Adrenal gland (tissue), 19 donors: Measurements from ENCODE around the gene TRIM14. TPM values are rescaled to one million over a fixed set of nuclear protein-coding genes. Genes with fewer than 3 reads are reported as not detected.

Experiments
- DNase-seq, 7 donors: peaks; one replicate each; pipeline ENCODE4 v3.0.0-alpha.2; 2019 to 2020
- H3K27ac ChIP-seq, 5 donors: fragments of 200-600 bp; sonication (generic) in 4 of 5; 1 replicate in 3 of 5; 2 replicates in 2 of 5; pipeline versions ENCODE4 v1.5.1 to v1.8.0; 2016 to 2020; ENCODE audit warnings: mild to moderate bottlenecking in 1 of 5
- H3K27me3 ChIP-seq: fragments of 200-600 bp; 2 replicates; pipeline ENCODE4 v1.8.0; 2021
- H3K36me3 ChIP-seq, 2 donors: fragments of 200-600 bp; replicated peaks in 1 of 2; 1 replicate in 1 of 2; 2 replicates in 1 of 2; pipeline versions ENCODE4 v1.5.1 to v1.8.0; 2018 to 2022
- H3K4me1 ChIP-seq, 2 donors: fragments of 200-600 bp; replicated peaks in 1 of 2; 1 replicate in 1 of 2; 2 replicates in 1 of 2; pipeline versions ENCODE4 v1.5.1 to v1.8.0; 2018 to 2021
- H3K4me3 ChIP-seq, 4 donors: fragments of 200-600 bp; sonication (generic) in 3 of 4; one replicate each; pipeline ENCODE4 v1.5.1; 2016 to 2018
- H3K9me3 ChIP-seq, 3 donors: fragments of 200-600 bp; sonication (generic) in 1 of 3; replicated peaks in 1 of 3; 1 replicate in 2 of 3; 2 replicates in 1 of 3; pipeline versions ENCODE4 v1.5.1 to v1.8.0; 2016 to 2021
- POLR2A ChIP-seq, 2 donors: fragments of 450-650 bp; IDR thresholded peaks; one replicate each; pipeline ENCODE4 v1.6.1; 2017; ENCODE audit warnings: antibody characterized with exemption in 2 of 2, mild to moderate bottlenecking in 2 of 2, moderate library complexity in 1 of 2
- WGBS, 4 donors: extraction: QIAGEN DNeasy Blood & Tissue Kit in 2 of 4; methylation state at CpG; one replicate each; pipeline versions ENCODE4 v1.1.5 to v1.1.7; 2013 to 2017; 5-methylcytosine and 5-hydroxymethylcytosine counted together
- intact Hi-C, 2 donors: fragments of 100-400 bp; cut with DNase I; formaldehyde crosslinking; loops; one replicate each; pipeline versions ENCODE4 v1.14.1 to v1.15.0; 2022 to 2023
- long read RNA-seq, 10 donors: library from polyadenylated mRNA in 3 of 10; unstranded in 2 of 10; stranded (forward) in 1 of 10; transcript quantifications; one replicate each; pipeline ENCODE4 v2.0.0 and lab custom pipeline, GENCODE V29; 2021 to 2026
- polyA plus RNA-seq, 3 donors: library from polyadenylated mRNA; stranded (reverse); fragments of 200-250 nt in 2 of 3; fragments of 350-450 nt in 1 of 3; fragmentation: Illumina TruSeq in 1 of 3; extraction: RNeasy Lipid Tissue Mini Kit (QIAGEN cat#74804) in 1 of 3; gene quantifications; one replicate each; pipeline ENCODE4 v1.2.3, GENCODE V29; 2013 to 2014
- total RNA-seq, 9 donors: library from RNA; depleted of rRNA in 4 of 9; stranded (reverse); fragments of >200 nt in 4 of 9; fragments of 120-200 nt in 1 of 9; fragmentation: NEBNext Ultra II Directional in 1 of 9; extraction: Animal tissue kit (Norgen Biotek cat#: 25700) in 1 of 9; gene quantifications; one replicate each; pipeline versions ENCODE4 v1.1.0 to v1.2.4, GENCODE V29; 2013 to 2023
- TF ChIP-seq, protein P1 (sequence below), 6 experiments: fragments of 450-650 bp in 4 of 6; fragments of 200-600 bp in 2 of 6; sonication (generic) in 1 of 6; IDR thresholded peaks; 1 replicate in 5 of 6; 2 replicates in 1 of 6; pipeline versions ENCODE4 v1.5.1 to v1.8.0; 2016 to 2021; ENCODE audit warnings: antibody characterized with exemption in 6 of 6, mild to moderate bottlenecking in 2 of 6, moderate library complexity in 1 of 6
- donor health status: healthy with polysubstance abuse.
- donor health status: Bipolar disorder and iron deficiency.
- donor health status: DM: yes; HTN: yes; CAD: no.
- donor health status: DM: no; HTN: no; CAD: no.
- donor health status: DM: no; HTN: no; CAD: no.
- donor health status: DM: yes; HTN: yes; CAD: no.

The TRIM14 gene, protein sequence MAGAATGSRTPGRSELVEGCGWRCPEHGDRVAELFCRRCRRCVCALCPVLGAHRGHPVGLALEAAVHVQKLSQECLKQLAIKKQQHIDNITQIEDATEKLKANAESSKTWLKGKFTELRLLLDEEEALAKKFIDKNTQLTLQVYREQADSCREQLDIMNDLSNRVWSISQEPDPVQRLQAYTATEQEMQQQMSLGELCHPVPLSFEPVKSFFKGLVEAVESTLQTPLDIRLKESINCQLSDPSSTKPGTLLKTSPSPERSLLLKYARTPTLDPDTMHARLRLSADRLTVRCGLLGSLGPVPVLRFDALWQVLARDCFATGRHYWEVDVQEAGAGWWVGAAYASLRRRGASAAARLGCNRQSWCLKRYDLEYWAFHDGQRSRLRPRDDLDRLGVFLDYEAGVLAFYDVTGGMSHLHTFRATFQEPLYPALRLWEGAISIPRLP
- 10 to 100 TPM in 7 of 9 donors, 1 to 10 TPM in 1, under 1 TPM in 1; 0.72 to 24.8 (median 14.5) TPM for total RNA-seq
- 1 to 10 TPM; 2.6 to 7.1 (median 6.2) TPM for polyA plus RNA-seq
- long read RNA-seq, donor 1, full-length matches to known transcripts, result 1 of 1 reads
- long read RNA-seq, donor 1, partial matches to known transcripts, result 0 of 1 reads
- long read RNA-seq, donor 1, other reads (novel, unspliced or antisense), result 0 of 1 reads
- long read RNA-seq, donor 2, result 0 reads
- long read RNA-seq, donor 3, result 0 reads
- long read RNA-seq, donor 4, full-length matches to known transcripts, result 7 of 8 reads
- long read RNA-seq, donor 4, partial matches to known transcripts, result 0 of 8 reads
- long read RNA-seq, donor 4, other reads (novel, unspliced or antisense), result 1 of 8 reads
- long read RNA-seq, donor 5, full-length matches to known transcripts, result 3 of 7 reads
- long read RNA-seq, donor 5, partial matches to known transcripts, result 0 of 7 reads
- long read RNA-seq, donor 5, other reads (novel, unspliced or antisense), result 4 of 7 reads
- long read RNA-seq, donor 6, full-length matches to known transcripts, result 9 of 14 reads
- long read RNA-seq, donor 6, partial matches to known transcripts, result 1 of 14 reads
- long read RNA-seq, donor 6, other reads (novel, unspliced or antisense), result 4 of 14 reads
- long read RNA-seq, donor 7, result 0 reads
- long read RNA-seq, donor 8, result 0 reads
- long read RNA-seq, donor 9, result 0 reads
- long read RNA-seq, donor 10, full-length matches to known transcripts, result 1 of 1 reads
- long read RNA-seq, donor 10, partial matches to known transcripts, result 0 of 1 reads
- long read RNA-seq, donor 10, other reads (novel, unspliced or antisense), result 0 of 1 reads

DNA sequence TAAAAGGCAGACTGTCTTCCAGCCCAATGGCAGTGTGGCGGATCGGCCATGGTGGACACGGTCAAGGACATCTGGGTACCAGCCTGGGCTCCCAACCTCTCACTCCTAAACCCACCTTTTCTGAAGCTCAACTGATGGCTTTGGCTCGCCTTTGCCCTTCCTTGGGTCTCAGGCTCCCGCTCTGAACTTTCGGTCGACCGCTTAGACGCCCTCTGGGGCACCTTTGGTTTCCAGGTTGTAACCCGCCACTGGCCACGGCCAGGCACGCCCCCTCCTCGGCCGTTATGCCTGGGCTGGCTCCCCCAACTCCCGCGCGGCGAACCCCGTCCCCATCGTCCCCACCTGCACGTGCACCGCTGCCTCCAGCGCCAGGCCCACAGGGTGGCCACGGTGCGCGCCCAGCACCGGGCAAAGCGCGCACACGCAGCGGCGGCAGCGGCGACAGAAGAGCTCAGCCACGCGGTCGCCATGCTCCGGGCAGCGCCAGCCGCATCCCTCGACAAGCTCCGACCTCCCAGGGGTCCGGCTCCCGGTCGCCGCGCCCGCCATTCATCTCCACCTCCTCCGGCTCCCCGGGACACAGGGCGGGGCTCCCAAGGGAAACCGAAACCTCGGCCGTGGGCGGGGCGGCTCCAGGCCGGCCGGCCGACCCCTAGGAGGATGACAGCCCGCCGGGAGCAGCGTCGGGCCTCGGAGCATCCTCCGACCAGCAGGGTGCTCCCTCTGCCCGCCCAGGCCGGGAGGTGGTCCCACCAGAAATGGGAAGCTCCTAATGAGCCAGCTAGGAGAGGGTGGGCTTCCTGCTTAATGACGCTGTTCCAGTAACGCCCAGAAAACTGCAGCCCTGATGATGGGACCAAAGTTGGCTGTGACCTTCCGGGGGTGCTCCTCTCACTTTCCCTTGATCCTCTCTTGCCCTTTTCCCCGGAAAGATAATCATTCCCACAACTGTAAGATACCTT lies at the start of gene TRIM14:
TSS of gene TRIM14 (minus strand) at position 583 of the 962 bp plus-strand sequence. CDS start at position 549, 34 bp downstream.
- Histone ChIP-seq H3K4me1 (peaks cover 0 to 6% of the 10 kb centered on the region in 2 donors), H3K27me3 (no peaks in the 10 kb centered on the region), H3K36me3 (no peaks in the 10 kb centered on the region), H3K27ac (peak within 1 kb of the TSS in 4 of 5 donors; percentile 39 to 79 (median 58)), H3K4me3 (peak within 1 kb of the TSS in 3 of 4 donors; percentile 38 to 80 (median 63)), H3K9me3 (no peaks in the 10 kb centered on the region)
- intact Hi-C loops, result no loop called here
- TF ChIP-seq POLR2A (IDR thresholded peaks at IDR 0.05), result no peak
- TF ChIP-seq, protein P1, sequence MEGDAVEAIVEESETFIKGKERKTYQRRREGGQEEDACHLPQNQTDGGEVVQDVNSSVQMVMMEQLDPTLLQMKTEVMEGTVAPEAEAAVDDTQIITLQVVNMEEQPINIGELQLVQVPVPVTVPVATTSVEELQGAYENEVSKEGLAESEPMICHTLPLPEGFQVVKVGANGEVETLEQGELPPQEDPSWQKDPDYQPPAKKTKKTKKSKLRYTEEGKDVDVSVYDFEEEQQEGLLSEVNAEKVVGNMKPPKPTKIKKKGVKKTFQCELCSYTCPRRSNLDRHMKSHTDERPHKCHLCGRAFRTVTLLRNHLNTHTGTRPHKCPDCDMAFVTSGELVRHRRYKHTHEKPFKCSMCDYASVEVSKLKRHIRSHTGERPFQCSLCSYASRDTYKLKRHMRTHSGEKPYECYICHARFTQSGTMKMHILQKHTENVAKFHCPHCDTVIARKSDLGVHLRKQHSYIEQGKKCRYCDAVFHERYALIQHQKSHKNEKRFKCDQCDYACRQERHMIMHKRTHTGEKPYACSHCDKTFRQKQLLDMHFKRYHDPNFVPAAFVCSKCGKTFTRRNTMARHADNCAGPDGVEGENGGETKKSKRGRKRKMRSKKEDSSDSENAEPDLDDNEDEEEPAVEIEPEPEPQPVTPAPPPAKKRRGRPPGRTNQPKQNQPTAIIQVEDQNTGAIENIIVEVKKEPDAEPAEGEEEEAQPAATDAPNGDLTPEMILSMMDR (IDR thresholded peaks at IDR 0.05), result peak in 2 of 6 experiments; percentile 6 to 14
- DNase-seq, result peak; percentile 41 to 73 (median 52)
- 7 to 44% (median 12%) methylated on average over 9 to 71 of the region's 71 CpGs for WGBS, 4 donors

DNA sequence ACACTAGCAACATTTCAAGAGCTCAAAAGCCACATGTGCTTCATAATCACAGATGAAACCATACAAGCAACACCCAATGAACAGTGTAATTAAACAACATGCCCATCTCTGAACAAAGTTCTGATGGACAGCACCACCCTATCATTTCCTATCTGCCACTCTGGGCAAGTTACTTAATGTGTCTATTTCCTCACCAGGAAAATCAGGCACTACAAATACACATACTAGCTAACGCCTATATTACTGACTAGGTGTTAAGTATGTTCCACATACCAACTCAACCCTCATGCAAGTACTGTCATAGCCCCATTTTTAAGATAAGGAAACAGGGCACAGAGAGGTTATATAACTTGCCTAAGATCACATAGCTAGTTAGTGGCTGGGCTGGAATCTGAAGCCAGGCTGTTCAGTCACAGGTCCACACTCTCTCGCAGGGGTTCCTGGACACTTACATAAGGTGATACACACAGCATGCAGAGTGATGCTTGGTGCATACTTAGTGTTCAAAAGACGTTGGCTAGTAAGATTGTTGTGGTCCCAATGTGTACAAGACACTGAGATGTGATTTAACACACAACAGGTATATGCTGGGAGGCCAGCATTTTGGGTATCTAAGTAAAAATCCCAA lies 49.2 kb upstream of the TRIM14 start:
- intact Hi-C loops, result no loop called here
- Histone ChIP-seq H3K36me3 (no peaks in the 10 kb centered on the region), H3K4me3 (no peak overlapping the region), H3K27me3 (no peaks in the 10 kb centered on the region), H3K4me1 (no peaks in the 10 kb centered on the region), H3K9me3 (no peaks in the 10 kb centered on the region), H3K27ac (peak overlapping the region in 1 of 5 donors; percentile 47)
- 66 to 88% (median 78%) methylated on average over 3 of the region's 3 CpGs for WGBS, 4 donors
- no peak for DNase-seq
- TF ChIP-seq, protein P1 (IDR thresholded peaks at IDR 0.05), result no peak
- TF ChIP-seq POLR2A (IDR thresholded peaks at IDR 0.05), result no peak

DNA sequence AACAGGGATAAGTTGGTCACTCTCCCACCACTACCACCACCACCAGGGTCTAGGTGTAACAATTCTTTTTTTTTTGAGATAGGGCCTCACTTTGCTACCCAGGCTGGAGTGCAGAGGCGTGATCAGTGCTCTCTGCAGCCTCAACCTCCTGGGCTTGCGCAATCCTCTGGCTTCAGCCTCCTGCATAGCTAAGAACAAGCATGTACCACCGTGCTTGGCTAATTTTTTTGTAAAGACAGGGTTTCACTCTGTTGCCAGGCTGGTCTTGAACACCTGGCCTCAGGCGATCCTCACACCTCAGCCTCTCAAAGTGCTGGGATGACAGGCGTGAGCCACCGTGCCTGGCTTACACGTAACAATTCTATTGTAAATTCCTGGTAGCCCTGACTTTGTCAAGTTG lies 45.9 kb upstream of the TRIM14 start:
- no peaks in the 10 kb centered on the region for H3K36me3 ChIP-seq
- no peak for DNase-seq
- H3K27ac ChIP-seq, result no peak overlapping the region
- H3K4me3 ChIP-seq, result no peak overlapping the region
- H3K9me3 ChIP-seq, result no peaks in the 10 kb centered on the region
- H3K27me3 ChIP-seq, result no peaks in the 10 kb centered on the region
- 83 to 90% (median 87%) methylated on average over 7 of the region's 7 CpGs for WGBS, 4 donors
- TF ChIP-seq POLR2A (IDR thresholded peaks at IDR 0.05), result no peak
- TF ChIP-seq, protein P1 (IDR thresholded peaks at IDR 0.05), result no peak
- intact Hi-C loops, result no loop called here
- no peaks in the 10 kb centered on the region for H3K4me1 ChIP-seq
